Measurements from ENCODE around the gene OPCML. TPM values are rescaled to one million over a fixed set of nuclear protein-coding genes. Genes with fewer than 3 reads are reported as not detected.

Gene OPCML
- total and polyA plus RNA-seq, 2 experiments from 2014 or later, result 1.2 to 4.4 TPM

DNA sequence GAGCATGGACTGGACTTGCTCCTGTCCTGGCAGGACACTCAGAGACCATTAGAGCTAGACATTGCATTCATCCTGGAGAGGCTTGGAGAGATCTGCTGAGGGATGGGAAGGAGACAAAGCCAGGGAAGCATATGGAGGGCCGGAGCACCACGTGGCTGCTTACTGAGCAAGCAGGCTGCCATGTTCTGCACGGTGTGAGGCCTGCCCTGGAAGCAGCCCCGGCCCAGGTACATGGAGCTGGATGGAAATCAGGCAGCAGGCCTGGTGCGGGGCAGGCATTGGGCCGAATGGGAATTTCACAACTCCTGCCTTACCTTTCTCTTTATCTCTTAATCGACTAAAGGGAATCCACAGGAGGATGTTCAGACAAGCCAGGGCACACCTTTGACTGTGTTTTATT, 371.5 kb downstream of the OPCML start:
- ATAC-seq (no peak), DNase-seq (ENCODE audit: low spot score) (no peak)
- no peak overlapping the region for H3K4me2 ChIP-seq
- no peaks in the 10 kb centered on the region for H3K36me3 Mint-ChIP-seq (ENCODE audit: low read depth)
- TF ChIP-seq, protein P1, sequence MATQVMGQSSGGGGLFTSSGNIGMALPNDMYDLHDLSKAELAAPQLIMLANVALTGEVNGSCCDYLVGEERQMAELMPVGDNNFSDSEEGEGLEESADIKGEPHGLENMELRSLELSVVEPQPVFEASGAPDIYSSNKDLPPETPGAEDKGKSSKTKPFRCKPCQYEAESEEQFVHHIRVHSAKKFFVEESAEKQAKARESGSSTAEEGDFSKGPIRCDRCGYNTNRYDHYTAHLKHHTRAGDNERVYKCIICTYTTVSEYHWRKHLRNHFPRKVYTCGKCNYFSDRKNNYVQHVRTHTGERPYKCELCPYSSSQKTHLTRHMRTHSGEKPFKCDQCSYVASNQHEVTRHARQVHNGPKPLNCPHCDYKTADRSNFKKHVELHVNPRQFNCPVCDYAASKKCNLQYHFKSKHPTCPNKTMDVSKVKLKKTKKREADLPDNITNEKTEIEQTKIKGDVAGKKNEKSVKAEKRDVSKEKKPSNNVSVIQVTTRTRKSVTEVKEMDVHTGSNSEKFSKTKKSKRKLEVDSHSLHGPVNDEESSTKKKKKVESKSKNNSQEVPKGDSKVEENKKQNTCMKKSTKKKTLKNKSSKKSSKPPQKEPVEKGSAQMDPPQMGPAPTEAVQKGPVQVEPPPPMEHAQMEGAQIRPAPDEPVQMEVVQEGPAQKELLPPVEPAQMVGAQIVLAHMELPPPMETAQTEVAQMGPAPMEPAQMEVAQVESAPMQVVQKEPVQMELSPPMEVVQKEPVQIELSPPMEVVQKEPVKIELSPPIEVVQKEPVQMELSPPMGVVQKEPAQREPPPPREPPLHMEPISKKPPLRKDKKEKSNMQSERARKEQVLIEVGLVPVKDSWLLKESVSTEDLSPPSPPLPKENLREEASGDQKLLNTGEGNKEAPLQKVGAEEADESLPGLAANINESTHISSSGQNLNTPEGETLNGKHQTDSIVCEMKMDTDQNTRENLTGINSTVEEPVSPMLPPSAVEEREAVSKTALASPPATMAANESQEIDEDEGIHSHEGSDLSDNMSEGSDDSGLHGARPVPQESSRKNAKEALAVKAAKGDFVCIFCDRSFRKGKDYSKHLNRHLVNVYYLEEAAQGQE (IDR thresholded peaks at IDR 0.05; ENCODE audit: unreplicated experiment), result no peak
- no peak for TF ChIP-seq EZH2phosphoT487 (IDR thresholded peaks at IDR 0.05; ENCODE audit: unreplicated experiment)
- TF ChIP-seq EZH2 (IDR thresholded peaks at IDR 0.05; ENCODE audit: low read depth, unreplicated experiment), result no peak
- TF ChIP-seq, protein P2, sequence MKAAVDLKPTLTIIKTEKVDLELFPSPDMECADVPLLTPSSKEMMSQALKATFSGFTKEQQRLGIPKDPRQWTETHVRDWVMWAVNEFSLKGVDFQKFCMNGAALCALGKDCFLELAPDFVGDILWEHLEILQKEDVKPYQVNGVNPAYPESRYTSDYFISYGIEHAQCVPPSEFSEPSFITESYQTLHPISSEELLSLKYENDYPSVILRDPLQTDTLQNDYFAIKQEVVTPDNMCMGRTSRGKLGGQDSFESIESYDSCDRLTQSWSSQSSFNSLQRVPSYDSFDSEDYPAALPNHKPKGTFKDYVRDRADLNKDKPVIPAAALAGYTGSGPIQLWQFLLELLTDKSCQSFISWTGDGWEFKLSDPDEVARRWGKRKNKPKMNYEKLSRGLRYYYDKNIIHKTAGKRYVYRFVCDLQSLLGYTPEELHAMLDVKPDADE (IDR thresholded peaks at IDR 0.05), result no peak
- no peak for TF ChIP-seq ZNF114 (CRISPR knock-in tag; IDR thresholded peaks at IDR 0.05)
- TF ChIP-seq NANOG (IDR thresholded peaks at IDR 0.05; ENCODE audit: borderline replicate concordance), result no peak
- TF ChIP-seq POLR2AphosphoS5 (IDR thresholded peaks at IDR 0.05; ENCODE audit: low read depth), result no peak
- TF ChIP-seq, protein P3, sequence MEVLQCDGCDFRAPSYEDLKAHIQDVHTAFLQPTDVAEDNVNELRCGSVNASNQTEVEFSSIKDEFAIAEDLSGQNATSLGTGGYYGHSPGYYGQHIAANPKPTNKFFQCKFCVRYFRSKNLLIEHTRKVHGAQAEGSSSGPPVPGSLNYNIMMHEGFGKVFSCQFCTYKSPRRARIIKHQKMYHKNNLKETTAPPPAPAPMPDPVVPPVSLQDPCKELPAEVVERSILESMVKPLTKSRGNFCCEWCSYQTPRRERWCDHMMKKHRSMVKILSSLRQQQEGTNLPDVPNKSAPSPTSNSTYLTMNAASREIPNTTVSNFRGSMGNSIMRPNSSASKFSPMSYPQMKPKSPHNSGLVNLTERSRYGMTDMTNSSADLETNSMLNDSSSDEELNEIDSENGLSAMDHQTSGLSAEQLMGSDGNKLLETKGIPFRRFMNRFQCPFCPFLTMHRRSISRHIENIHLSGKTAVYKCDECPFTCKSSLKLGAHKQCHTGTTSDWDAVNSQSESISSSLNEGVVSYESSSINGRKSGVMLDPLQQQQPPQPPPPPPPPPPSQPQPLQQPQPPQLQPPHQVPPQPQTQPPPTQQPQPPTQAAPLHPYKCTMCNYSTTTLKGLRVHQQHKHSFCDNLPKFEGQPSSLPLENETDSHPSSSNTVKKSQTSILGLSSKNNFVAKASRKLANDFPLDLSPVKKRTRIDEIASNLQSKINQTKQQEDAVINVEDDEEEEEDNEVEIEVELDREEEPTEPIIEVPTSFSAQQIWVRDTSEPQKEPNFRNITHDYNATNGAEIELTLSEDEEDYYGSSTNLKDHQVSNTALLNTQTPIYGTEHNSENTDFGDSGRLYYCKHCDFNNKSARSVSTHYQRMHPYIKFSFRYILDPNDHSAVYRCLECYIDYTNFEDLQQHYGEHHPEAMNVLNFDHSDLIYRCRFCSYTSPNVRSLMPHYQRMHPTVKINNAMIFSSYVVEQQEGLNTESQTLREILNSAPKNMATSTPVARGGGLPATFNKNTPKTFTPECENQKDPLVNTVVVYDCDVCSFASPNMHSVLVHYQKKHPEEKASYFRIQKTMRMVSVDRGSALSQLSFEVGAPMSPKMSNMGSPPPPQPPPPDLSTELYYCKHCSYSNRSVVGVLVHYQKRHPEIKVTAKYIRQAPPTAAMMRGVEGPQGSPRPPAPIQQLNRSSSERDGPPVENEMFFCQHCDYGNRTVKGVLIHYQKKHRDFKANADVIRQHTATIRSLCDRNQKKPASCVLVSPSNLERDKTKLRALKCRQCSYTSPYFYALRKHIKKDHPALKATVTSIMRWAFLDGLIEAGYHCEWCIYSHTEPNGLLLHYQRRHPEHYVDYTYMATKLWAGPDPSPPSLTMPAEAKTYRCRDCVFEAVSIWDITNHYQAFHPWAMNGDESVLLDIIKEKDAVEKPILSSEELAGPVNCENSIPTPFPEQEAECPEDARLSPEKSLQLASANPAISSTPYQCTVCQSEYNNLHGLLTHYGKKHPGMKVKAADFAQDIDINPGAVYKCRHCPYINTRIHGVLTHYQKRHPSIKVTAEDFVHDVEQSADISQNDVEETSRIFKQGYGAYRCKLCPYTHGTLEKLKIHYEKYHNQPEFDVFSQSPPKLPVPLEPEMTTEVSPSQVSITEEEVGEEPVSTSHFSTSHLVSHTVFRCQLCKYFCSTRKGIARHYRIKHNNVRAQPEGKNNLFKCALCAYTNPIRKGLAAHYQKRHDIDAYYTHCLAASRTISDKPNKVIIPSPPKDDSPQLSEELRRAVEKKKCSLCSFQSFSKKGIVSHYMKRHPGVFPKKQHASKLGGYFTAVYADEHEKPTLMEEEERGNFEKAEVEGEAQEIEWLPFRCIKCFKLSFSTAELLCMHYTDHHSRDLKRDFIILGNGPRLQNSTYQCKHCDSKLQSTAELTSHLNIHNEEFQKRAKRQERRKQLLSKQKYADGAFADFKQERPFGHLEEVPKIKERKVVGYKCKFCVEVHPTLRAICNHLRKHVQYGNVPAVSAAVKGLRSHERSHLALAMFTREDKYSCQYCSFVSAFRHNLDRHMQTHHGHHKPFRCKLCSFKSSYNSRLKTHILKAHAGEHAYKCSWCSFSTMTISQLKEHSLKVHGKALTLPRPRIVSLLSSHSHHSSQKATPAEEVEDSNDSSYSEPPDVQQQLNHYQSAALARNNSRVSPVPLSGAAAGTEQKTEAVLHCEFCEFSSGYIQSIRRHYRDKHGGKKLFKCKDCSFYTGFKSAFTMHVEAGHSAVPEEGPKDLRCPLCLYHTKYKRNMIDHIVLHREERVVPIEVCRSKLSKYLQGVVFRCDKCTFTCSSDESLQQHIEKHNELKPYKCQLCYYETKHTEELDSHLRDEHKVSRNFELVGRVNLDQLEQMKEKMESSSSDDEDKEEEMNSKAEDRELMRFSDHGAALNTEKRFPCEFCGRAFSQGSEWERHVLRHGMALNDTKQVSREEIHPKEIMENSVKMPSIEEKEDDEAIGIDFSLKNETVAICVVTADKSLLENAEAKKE (CRISPR knock-in tag; IDR thresholded peaks at IDR 0.05), result no peak
- TF ChIP-seq JUNB (IDR thresholded peaks at IDR 0.05; ENCODE audit: unreplicated experiment), result no peak
- TF ChIP-seq, protein P4, sequence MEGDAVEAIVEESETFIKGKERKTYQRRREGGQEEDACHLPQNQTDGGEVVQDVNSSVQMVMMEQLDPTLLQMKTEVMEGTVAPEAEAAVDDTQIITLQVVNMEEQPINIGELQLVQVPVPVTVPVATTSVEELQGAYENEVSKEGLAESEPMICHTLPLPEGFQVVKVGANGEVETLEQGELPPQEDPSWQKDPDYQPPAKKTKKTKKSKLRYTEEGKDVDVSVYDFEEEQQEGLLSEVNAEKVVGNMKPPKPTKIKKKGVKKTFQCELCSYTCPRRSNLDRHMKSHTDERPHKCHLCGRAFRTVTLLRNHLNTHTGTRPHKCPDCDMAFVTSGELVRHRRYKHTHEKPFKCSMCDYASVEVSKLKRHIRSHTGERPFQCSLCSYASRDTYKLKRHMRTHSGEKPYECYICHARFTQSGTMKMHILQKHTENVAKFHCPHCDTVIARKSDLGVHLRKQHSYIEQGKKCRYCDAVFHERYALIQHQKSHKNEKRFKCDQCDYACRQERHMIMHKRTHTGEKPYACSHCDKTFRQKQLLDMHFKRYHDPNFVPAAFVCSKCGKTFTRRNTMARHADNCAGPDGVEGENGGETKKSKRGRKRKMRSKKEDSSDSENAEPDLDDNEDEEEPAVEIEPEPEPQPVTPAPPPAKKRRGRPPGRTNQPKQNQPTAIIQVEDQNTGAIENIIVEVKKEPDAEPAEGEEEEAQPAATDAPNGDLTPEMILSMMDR (conservative IDR thresholded peaks at IDR 0.05; ENCODE audit: low read depth in 2 of 2), result no peak
- TF ChIP-seq ZNF331 (CRISPR knock-in tag; IDR thresholded peaks at IDR 0.05; ENCODE audit: low read depth), result no peak
- H4K20me1 ChIP-seq (replicated peaks; ENCODE audit: insufficient read depth), result no peaks in the 10 kb centered on the region
- H3K27ac Mint-ChIP-seq, result no peak overlapping the region
- no peaks in the 10 kb centered on the region for H3K36me3 ChIP-seq (ENCODE audit: insufficient read depth)
- no peak overlapping the region for H2AFZ ChIP-seq
- H3K9me3 Mint-ChIP-seq, result no peaks in the 10 kb centered on the region
- H3K27me3 ChIP-seq (ENCODE audit: insufficient read depth), result no peaks in the 10 kb centered on the region
- H3K4me1 Mint-ChIP-seq, result peaks cover 22% of the 10 kb centered on the region
- H3K9me2 ChIP-seq (ENCODE audit: insufficient read depth), result no peaks in the 10 kb centered on the region
- no peak overlapping the region for H3K27ac ChIP-seq (ENCODE audit: low read depth)
- H3K79me2 ChIP-seq (replicated peaks; ENCODE audit: insufficient read depth), result no peaks in the 10 kb centered on the region
- H3F3A ChIP-seq (replicated peaks; ENCODE audit: low read depth), result no peaks in the 10 kb centered on the region
- no peak overlapping the region for H3K4me3 Mint-ChIP-seq
- H3K4me3 ChIP-seq, result no peak overlapping the region
- peaks cover 3% of the 10 kb centered on the region for H3K27me3 Mint-ChIP-seq (ENCODE audit: insufficient read depth, low read depth, poor library complexity)
- H3K4me1 ChIP-seq (ENCODE audit: insufficient read depth), result peaks cover 24% of the 10 kb centered on the region

Data from GM23338 (cell line).